ENCODE data around the gene CHRNA4. TPM values are rescaled to one million over a fixed set of nuclear protein-coding genes. Genes with fewer than 3 reads are reported as not detected.
"Not testable (repeated sequence)": the region's sequence is repeated elsewhere in the genome, so short reads cannot be mapped to it uniquely, and the experiment has no call there.

The CHRNA4 gene
- total RNA-seq, 2 donors from 2014 or later: not detected

GRCh38 chr20:63343460-63344445, 17.4 kb downstream of the CHRNA4 start:
- DNase-seq (no peak), ATAC-seq (no peak)
- Histone ChIP-seq H3K27ac (no peak overlapping the region), H3K4me1 (no peaks in the 10 kb centered on the region), H3K36me3 (replicated peaks in 1 of 2; ENCODE audit: insufficient read depth in 1 of 2, low read depth in 2 of 2) (no peaks in the 10 kb centered on the region), H3K9me3 (no peaks in the 10 kb centered on the region), H3K4me3 (no peak overlapping the region), H3K27me3 (no peaks in the 10 kb centered on the region)
- 24 to 28% methylated on average over 16 to 36 of the region's 37 CpGs for WGBS, 2 donors
- TF ChIP-seq POLR2A (IDR thresholded peaks at IDR 0.05) (no peak), CTCF (IDR thresholded peaks at IDR 0.05) (no peak)
- intact Hi-C loops (cut with DNase I): no loop called here

- H3K27me3 ChIP-seq: no peaks in the 10 kb centered on the region
- H3K9me3 ChIP-seq: no peaks in the 10 kb centered on the region
- intact Hi-C loops (cut with DNase I): no loop called here
- no peak overlapping the region for H3K27ac ChIP-seq
- DNase-seq (no peak), ATAC-seq (no peak)
- no peak overlapping the region for H3K4me3 ChIP-seq
- no peaks in the 10 kb centered on the region for H3K36me3 ChIP-seq (replicated peaks in 1 of 2; ENCODE audit: insufficient read depth in 1 of 2, low read depth in 2 of 2)
- H3K4me1 ChIP-seq: no peaks in the 10 kb centered on the region
- TF ChIP-seq CTCF (IDR thresholded peaks at IDR 0.05) (no peak), POLR2A (IDR thresholded peaks at IDR 0.05) (no peak)
- 70 to 80% methylated on average over 45 to 59 of the region's 59 CpGs for WGBS, 2 donors
Observed at GRCh38 chr20:63342561-63343459, 18.3 kb downstream of the CHRNA4 start.

GRCh38 chr20:63340158-63340688, 20.9 kb downstream of the CHRNA4 start:
- not testable (repeated sequence) for H3K27me3 ChIP-seq, ATAC-seq
- 49 to 52% methylated on average over 10 of the region's 10 CpGs for WGBS, 2 donors

GRCh38 chr20:63339154-63340094, 21.7 kb downstream of the CHRNA4 start:
- H3K36me3 ChIP-seq (replicated peaks in 1 of 2; ENCODE audit: insufficient read depth in 1 of 2, low read depth in 2 of 2); H3K9me3 ChIP-seq; ATAC-seq; intact Hi-C loops (cut with DNase I); H3K4me1 ChIP-seq; DNase-seq; H3K4me3 ChIP-seq; H3K27me3 ChIP-seq; H3K27ac ChIP-seq: not testable (repeated sequence)
- WGBS, 2 donors: 37 to 47% methylated on average over 14 of the region's 14 CpGs

More at GRCh38 chr20:63340158-63340688, 20.9 kb downstream of the CHRNA4 start:
- intact Hi-C loops (cut with DNase I); H3K4me1 ChIP-seq; DNase-seq; H3K27ac ChIP-seq; H3K36me3 ChIP-seq (replicated peaks in 1 of 2; ENCODE audit: insufficient read depth in 1 of 2, low read depth in 2 of 2); H3K4me3 ChIP-seq; H3K9me3 ChIP-seq: not testable (repeated sequence)

GRCh38 chr20:63337786-63338420, 23.2 kb downstream of the CHRNA4 start:
- no peaks in the 10 kb centered on the region for H3K36me3 ChIP-seq (replicated peaks in 1 of 2; ENCODE audit: insufficient read depth in 1 of 2, low read depth in 2 of 2)
- no peak for DNase-seq
- H3K4me3 ChIP-seq: no peak overlapping the region
- no peak overlapping the region for H3K27ac ChIP-seq
- H3K9me3 ChIP-seq: no peaks in the 10 kb centered on the region
- H3K27me3 ChIP-seq: peaks cover 0 to 7% of the 10 kb centered on the region in 2 donors
- WGBS, 2 donors: 35 to 42% methylated on average over 12 of the region's 12 CpGs
- intact Hi-C loops (cut with DNase I): no loop called here
- ATAC-seq: no peak
- no peaks in the 10 kb centered on the region for H3K4me1 ChIP-seq
- TF ChIP-seq CTCF (IDR thresholded peaks at IDR 0.05): no peak
